HepG2 (cell line): Measurements from ENCODE around the gene SLC2A10. TPM values are rescaled to one million over a fixed set of nuclear protein-coding genes. Genes with fewer than 3 reads are reported as not detected.

Experiments
- ATAD3A ChIP-seq: sonication (generic); formaldehyde crosslinking; IDR thresholded peaks from 2 replicates; pipeline ENCODE4 v1.4.0; 2020; ENCODE audit warnings: missing genetic modification reagents
- CBFB ChIP-seq: sonication (generic); formaldehyde crosslinking; IDR thresholded peaks from 2 replicates; pipeline ENCODE4 v1.4.0; 2020; ENCODE audit warnings: missing genetic modification reagents
- FOXM1 ChIP-seq: sonication (generic); formaldehyde crosslinking; IDR thresholded peaks from 2 replicates; pipeline ENCODE4 v1.5.0; 2020; ENCODE audit warnings: missing genetic modification reagents
- GTF2F1 ChIP-seq: fragments of 150-350 bp; IDR thresholded peaks from 2 replicates; pipeline ENCODE4 v1.6.1; 2014; ENCODE audit warnings: low read length
- GTF3A ChIP-seq: sonication (generic); formaldehyde crosslinking; conservative IDR thresholded peaks from 2 replicates; pipeline ENCODE4 v1.4.0; 2020; ENCODE audit warnings: mild to moderate bottlenecking, missing genetic modification reagents
- KLF11 ChIP-seq: IDR thresholded peaks from 2 replicates; pipeline ENCODE4 v1.6.1; 2016; ENCODE audit warnings: missing compliant biosample characterization
- KLF6 ChIP-seq: IDR thresholded peaks from 2 replicates; pipeline ENCODE4 v1.8.0; 2016; ENCODE audit warnings: missing biosample characterization, missing genetic modification reagents
- MAZ ChIP-seq, 2 experiments: sonication (generic) in 1 of 2; formaldehyde crosslinking in 1 of 2; IDR thresholded peaks; 2 replicates each; pipeline versions ENCODE4 v1.5.0 to v1.6.1; 2012 to 2020; ENCODE audit warnings: low read depth in 2 of 2, mild to moderate bottlenecking in 2 of 2, borderline replicate concordance in 1 of 2, improper control_type of control experiment in 1 of 2, low read length in 1 of 2, missing genetic modification reagents in 1 of 2, moderate library complexity in 1 of 2
- MLLT10 ChIP-seq: sonication (generic); formaldehyde crosslinking; IDR thresholded peaks from 2 replicates; pipeline ENCODE4 v1.4.0; 2020; ENCODE audit warnings: missing genetic modification reagents
- RBM22 ChIP-seq: fragments of 200-400 bp; formaldehyde crosslinking; optimal IDR thresholded peaks from 2 replicates; pipeline ENCODE3; 2017; ENCODE audit warnings: mild to moderate bottlenecking, low read length, moderate library complexity
- SETDB1 ChIP-seq: sonication (generic); formaldehyde crosslinking; IDR thresholded peaks from 2 replicates; pipeline ENCODE4 v1.5.1; 2020; ENCODE audit warnings: missing genetic modification reagents, mild to moderate bottlenecking, borderline replicate concordance
- SUZ12 ChIP-seq: fragments of 150-350 bp; IDR thresholded peaks from 2 replicates; pipeline ENCODE4 v1.6.1; 2014; ENCODE audit warnings: low read depth, low read length
- ZBTB42 ChIP-seq: sonication (generic); formaldehyde crosslinking; IDR thresholded peaks from 2 replicates; pipeline ENCODE4 v1.5.0; 2020; ENCODE audit warnings: mild to moderate bottlenecking, missing genetic modification reagents
- ZMYM3 ChIP-seq: sonication (generic); formaldehyde crosslinking; IDR thresholded peaks from 2 replicates; pipeline ENCODE4 v1.5.1; 2020; ENCODE audit warnings: mild to moderate bottlenecking, missing genetic modification reagents
- ZNF17 ChIP-seq: sonication (generic); formaldehyde crosslinking; IDR thresholded peaks from 2 replicates; pipeline ENCODE4 v1.5.0; 2020; ENCODE audit warnings: mild to moderate bottlenecking, missing genetic modification reagents
- ZNF232 ChIP-seq: sonication (generic); formaldehyde crosslinking; IDR thresholded peaks from 2 replicates; pipeline ENCODE4 v1.4.0; 2020; ENCODE audit warnings: missing genetic modification reagents, borderline replicate concordance
- ZSCAN20 ChIP-seq: sonication (generic); formaldehyde crosslinking; IDR thresholded peaks from 2 replicates; pipeline ENCODE4 v1.4.0; 2020; ENCODE audit warnings: missing genetic modification reagents, mild to moderate bottlenecking, borderline replicate concordance
- polyA plus RNA-seq, 8 experiments: library from polyadenylated mRNA; depleted of rRNA in 3 of 8; stranded (reverse) in 7 of 8; unstranded in 1 of 8; fragments of >200 nt; fragmentation: Illumina TruSeq in 4 of 8; extraction: Trizol in 4 of 8; gene quantifications; 2 replicates each; pipeline versions ENCODE4 v1.2.1 to v1.2.3, GENCODE V29; 2011 to 2016; ENCODE audit warnings: low read depth in 4 of 8, missing spikeins in 1 of 8, mixed read lengths in 1 of 8; ENCODE audit not compliant: insufficient read depth in 1 of 8
- total RNA-seq, 5 experiments: library from RNA; depleted of rRNA; stranded (reverse); fragments of >200 nt; fragmentation: Illumina TruSeq; extraction: Trizol; gene quantifications; 2 replicates each; pipeline ENCODE4 v1.2.3, GENCODE V29; 2016; ENCODE audit warnings: low read depth in 1 of 5
- TF ChIP-seq, protein P1 (sequence below): sonication (generic); formaldehyde crosslinking; conservative IDR thresholded peaks from 2 replicates; pipeline ENCODE4 v1.8.1; 2023; ENCODE audit warnings: missing genetic modification reagents
- TF ChIP-seq, protein P2 (sequence below): sonication (generic); formaldehyde crosslinking; IDR thresholded peaks from 2 replicates; pipeline ENCODE4 v1.4.0; 2020; ENCODE audit warnings: missing genetic modification reagents
- TF ChIP-seq, protein P3 (sequence below): sonication (generic); formaldehyde crosslinking; IDR thresholded peaks from 2 replicates; pipeline ENCODE4 v1.4.0; 2020; ENCODE audit warnings: missing genetic modification reagents, borderline replicate concordance
- TF ChIP-seq, protein P4 (sequence below): sonication (generic); formaldehyde crosslinking; IDR thresholded peaks from 2 replicates; pipeline ENCODE4 v1.5.0; 2020; ENCODE audit warnings: missing genetic modification reagents
- TF ChIP-seq, protein P5 (sequence below): sonication (generic); formaldehyde crosslinking; IDR thresholded peaks from 2 replicates; pipeline ENCODE4 v1.4.0; 2020; ENCODE audit warnings: mild to moderate bottlenecking, low read depth, missing genetic modification reagents

The SLC2A10 gene
- total and polyA plus RNA-seq, 2 of the 13 experiments (the other 11 are each of a cell fraction or from before 2014, with no cell fraction given) = 16.0 to 18.4 TPM

DNA sequence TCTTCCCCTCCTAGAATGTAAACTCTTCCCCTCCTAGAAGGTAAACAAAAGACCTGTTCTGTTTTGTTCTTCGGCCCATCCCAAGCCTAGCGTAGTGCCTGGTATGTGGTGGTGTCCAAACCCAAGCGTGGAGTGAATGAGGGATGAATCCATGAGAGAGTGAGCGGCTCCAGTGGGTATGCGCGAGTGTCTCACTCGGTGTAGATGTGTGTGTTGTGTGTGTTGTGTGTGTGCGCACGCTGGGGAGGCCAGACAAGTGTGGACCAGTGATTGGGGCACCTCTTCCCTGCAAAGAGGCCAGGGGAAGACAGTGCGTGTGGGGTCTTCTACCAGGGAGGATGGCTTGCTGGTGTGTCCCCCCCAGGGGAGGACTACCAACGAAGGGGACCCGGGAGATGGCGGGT is 392 bp upstream of the SLC2A10 start (continued):
- TF ChIP-seq, protein P1, sequence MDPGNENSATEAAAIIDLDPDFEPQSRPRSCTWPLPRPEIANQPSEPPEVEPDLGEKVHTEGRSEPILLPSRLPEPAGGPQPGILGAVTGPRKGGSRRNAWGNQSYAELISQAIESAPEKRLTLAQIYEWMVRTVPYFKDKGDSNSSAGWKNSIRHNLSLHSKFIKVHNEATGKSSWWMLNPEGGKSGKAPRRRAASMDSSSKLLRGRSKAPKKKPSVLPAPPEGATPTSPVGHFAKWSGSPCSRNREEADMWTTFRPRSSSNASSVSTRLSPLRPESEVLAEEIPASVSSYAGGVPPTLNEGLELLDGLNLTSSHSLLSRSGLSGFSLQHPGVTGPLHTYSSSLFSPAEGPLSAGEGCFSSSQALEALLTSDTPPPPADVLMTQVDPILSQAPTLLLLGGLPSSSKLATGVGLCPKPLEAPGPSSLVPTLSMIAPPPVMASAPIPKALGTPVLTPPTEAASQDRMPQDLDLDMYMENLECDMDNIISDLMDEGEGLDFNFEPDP (CRISPR knock-in tag) = no peak
- TF ChIP-seq, protein P2, sequence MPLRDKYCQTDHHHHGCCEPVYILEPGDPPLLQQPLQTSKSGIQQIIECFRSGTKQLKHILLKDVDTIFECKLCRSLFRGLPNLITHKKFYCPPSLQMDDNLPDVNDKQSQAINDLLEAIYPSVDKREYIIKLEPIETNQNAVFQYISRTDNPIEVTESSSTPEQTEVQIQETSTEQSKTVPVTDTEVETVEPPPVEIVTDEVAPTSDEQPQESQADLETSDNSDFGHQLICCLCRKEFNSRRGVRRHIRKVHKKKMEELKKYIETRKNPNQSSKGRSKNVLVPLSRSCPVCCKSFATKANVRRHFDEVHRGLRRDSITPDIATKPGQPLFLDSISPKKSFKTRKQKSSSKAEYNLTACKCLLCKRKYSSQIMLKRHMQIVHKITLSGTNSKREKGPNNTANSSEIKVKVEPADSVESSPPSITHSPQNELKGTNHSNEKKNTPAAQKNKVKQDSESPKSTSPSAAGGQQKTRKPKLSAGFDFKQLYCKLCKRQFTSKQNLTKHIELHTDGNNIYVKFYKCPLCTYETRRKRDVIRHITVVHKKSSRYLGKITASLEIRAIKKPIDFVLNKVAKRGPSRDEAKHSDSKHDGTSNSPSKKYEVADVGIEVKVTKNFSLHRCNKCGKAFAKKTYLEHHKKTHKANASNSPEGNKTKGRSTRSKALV (CRISPR knock-in tag) = no peak
- TF ChIP-seq, protein P3, sequence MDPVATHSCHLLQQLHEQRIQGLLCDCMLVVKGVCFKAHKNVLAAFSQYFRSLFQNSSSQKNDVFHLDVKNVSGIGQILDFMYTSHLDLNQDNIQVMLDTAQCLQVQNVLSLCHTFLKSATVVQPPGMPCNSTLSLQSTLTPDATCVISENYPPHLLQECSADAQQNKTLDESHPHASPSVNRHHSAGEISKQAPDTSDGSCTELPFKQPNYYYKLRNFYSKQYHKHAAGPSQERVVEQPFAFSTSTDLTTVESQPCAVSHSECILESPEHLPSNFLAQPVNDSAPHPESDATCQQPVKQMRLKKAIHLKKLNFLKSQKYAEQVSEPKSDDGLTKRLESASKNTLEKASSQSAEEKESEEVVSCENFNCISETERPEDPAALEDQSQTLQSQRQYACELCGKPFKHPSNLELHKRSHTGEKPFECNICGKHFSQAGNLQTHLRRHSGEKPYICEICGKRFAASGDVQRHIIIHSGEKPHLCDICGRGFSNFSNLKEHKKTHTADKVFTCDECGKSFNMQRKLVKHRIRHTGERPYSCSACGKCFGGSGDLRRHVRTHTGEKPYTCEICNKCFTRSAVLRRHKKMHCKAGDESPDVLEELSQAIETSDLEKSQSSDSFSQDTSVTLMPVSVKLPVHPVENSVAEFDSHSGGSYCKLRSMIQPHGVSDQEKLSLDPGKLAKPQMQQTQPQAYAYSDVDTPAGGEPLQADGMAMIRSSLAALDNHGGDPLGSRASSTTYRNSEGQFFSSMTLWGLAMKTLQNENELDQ (CRISPR knock-in tag) = no peak
- TF ChIP-seq ZSCAN20 (CRISPR knock-in tag) (no peak), MAZ (IDR thresholded peaks at IDR 0.05; ENCODE audit: borderline replicate concordance, low read depth, low read length) (no peak), MAZ (CRISPR knock-in tag; IDR thresholded peaks at IDR 0.05; ENCODE audit: low read depth) (no peak), SUZ12 (no peak), ATAD3A (CRISPR knock-in tag) (no peak; the same call in 1 of the 2 replicates), SETDB1 (no peak), MLLT10 (no peak), KLF11 (CRISPR knock-in tag) (peak; percentile 13; the same call in 1 of the 2 replicates), RBM22 (no peak), ZNF232 (CRISPR knock-in tag) (no peak), CBFB (CRISPR knock-in tag) (no peak), FOXM1 (no peak), GTF2F1 (0 out of 2 replicates have a peak, but pooled peaks have one; percentile 42), ZMYM3 (CRISPR knock-in tag) (peak; percentile 78; the same call in 1 of the 2 replicates), KLF6 (CRISPR knock-in tag) (no peak), ZNF17 (no peak), GTF3A (CRISPR knock-in tag) (no peak), ZBTB42 (CRISPR knock-in tag) (no peak)
- TF ChIP-seq, protein P4, sequence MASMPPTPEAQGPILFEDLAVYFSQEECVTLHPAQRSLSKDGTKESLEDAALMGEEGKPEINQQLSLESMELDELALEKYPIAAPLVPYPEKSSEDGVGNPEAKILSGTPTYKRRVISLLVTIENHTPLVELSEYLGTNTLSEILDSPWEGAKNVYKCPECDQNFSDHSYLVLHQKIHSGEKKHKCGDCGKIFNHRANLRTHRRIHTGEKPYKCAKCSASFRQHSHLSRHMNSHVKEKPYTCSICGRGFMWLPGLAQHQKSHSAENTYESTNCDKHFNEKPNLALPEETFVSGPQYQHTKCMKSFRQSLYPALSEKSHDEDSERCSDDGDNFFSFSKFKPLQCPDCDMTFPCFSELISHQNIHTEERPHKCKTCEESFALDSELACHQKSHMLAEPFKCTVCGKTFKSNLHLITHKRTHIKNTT (CRISPR knock-in tag) = no peak
- TF ChIP-seq, protein P5, sequence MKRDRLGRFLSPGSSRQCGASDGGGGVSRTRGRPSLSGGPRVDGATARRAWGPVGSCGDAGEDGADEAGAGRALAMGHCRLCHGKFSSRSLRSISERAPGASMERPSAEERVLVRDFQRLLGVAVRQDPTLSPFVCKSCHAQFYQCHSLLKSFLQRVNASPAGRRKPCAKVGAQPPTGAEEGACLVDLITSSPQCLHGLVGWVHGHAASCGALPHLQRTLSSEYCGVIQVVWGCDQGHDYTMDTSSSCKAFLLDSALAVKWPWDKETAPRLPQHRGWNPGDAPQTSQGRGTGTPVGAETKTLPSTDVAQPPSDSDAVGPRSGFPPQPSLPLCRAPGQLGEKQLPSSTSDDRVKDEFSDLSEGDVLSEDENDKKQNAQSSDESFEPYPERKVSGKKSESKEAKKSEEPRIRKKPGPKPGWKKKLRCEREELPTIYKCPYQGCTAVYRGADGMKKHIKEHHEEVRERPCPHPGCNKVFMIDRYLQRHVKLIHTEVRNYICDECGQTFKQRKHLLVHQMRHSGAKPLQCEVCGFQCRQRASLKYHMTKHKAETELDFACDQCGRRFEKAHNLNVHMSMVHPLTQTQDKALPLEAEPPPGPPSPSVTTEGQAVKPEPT (CRISPR knock-in tag) = no peak
